Progenitor cell of endocrine pancreas (in vitro differentiated cells): ENCODE data around the gene MR1. TPM values are rescaled to one million over a fixed set of nuclear protein-coding genes. Genes with fewer than 3 reads are reported as not detected.

Experiments
- DNase-seq: peaks from one replicate; pipeline ENCODE4 v3.0.0; 2021; ENCODE audit warnings: low spot score; ENCODE audit not compliant: unreplicated experiment
- H3K27ac Mint-ChIP-seq: 2 replicates; pipeline ENCODE4 v1.8.0; 2021; ENCODE audit warnings: mild to moderate bottlenecking, moderate library complexity, mixed read lengths
- H3K27me3 Mint-ChIP-seq: 2 replicates; pipeline ENCODE4 v1.8.0; 2021; ENCODE audit warnings: mixed read lengths
- H3K36me3 Mint-ChIP-seq: 2 replicates; pipeline ENCODE4 v1.8.0; 2022; ENCODE audit warnings: mixed read lengths; ENCODE audit not compliant: insufficient read depth
- H3K4me1 Mint-ChIP-seq: 2 replicates; pipeline ENCODE4 v1.8.0; 2021; ENCODE audit warnings: low read depth, mixed read lengths
- H3K4me3 Mint-ChIP-seq: 2 replicates; pipeline ENCODE4 v1.8.0; 2021; ENCODE audit warnings: low read depth, mild to moderate bottlenecking, moderate library complexity, mixed read lengths
- H3K9me3 Mint-ChIP-seq: 2 replicates; pipeline ENCODE4 v1.8.0; 2021; ENCODE audit warnings: low read depth, mixed read lengths
- total RNA-seq: library from RNA; stranded (reverse); gene quantifications from 2 replicates; pipeline ENCODE4 v1.2.1, GENCODE V29; 2021
- TF ChIP-seq, protein P1 (sequence below): fragments of 200-600 bp; sonication (generic); IDR thresholded peaks from one replicate; pipeline ENCODE4 v1.5.0; 2021; ENCODE audit warnings: antibody characterized with exemption, mild to moderate bottlenecking; ENCODE audit not compliant: unreplicated experiment

The MR1 gene
- total RNA-seq, 1 donor from 2014 or later: 0.57 TPM

DNA sequence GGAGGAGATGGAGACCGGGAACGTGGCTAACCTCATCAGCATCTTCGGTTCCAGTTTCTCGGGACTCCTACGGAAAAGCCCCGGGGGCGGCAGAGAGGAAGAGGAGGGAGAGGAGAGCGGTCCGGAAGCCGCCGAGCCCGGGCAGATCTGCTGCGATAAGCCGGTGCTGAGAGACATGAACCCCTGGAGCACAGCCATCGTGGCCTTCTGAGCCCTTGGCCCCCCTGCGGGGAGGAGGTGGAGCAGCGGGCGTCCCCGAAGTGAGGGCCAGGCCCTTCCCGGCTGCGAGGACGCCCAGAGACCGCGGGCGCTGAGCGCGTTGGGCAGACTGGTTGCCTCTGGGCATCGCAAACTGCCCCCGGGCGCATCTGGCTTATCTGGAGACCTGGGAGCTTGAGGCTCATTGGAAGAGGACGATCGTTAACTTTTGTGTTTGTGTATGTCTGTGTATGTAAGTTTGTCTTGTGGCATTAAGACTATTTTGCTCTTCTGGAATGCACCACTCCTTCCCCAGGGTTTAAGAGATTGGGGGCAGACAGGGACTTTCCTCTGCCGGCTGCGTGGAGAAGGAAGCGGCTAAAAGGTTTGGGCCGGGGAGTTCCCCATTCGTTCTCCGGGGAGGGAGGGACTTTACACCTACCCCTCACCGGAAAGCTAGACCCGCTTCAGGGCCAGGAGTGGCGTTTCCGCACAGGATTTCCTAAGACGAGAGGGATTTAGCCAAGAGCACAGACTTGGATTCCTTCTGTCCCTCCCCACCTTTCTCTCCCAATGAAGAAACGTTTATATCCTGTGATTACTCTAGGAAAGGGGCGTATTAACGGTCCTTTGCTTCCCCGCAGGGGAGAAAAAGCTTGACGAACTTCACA, 56.1 kb downstream of the MR1 start:
- DNase-seq: peak; percentile 33
- no peaks in the 10 kb centered on the region for H3K36me3 Mint-ChIP-seq
- H3K27me3 Mint-ChIP-seq: peaks cover 70% of the 10 kb centered on the region
- H3K4me1 Mint-ChIP-seq: peaks cover 16% of the 10 kb centered on the region
- no peaks in the 10 kb centered on the region for H3K9me3 Mint-ChIP-seq
- TF ChIP-seq, protein P1, sequence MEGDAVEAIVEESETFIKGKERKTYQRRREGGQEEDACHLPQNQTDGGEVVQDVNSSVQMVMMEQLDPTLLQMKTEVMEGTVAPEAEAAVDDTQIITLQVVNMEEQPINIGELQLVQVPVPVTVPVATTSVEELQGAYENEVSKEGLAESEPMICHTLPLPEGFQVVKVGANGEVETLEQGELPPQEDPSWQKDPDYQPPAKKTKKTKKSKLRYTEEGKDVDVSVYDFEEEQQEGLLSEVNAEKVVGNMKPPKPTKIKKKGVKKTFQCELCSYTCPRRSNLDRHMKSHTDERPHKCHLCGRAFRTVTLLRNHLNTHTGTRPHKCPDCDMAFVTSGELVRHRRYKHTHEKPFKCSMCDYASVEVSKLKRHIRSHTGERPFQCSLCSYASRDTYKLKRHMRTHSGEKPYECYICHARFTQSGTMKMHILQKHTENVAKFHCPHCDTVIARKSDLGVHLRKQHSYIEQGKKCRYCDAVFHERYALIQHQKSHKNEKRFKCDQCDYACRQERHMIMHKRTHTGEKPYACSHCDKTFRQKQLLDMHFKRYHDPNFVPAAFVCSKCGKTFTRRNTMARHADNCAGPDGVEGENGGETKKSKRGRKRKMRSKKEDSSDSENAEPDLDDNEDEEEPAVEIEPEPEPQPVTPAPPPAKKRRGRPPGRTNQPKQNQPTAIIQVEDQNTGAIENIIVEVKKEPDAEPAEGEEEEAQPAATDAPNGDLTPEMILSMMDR: peak; percentile 10
- peak overlapping the region; percentile 86 for H3K4me3 Mint-ChIP-seq
- peak overlapping the region; percentile 88 for H3K27ac Mint-ChIP-seq

DNA sequence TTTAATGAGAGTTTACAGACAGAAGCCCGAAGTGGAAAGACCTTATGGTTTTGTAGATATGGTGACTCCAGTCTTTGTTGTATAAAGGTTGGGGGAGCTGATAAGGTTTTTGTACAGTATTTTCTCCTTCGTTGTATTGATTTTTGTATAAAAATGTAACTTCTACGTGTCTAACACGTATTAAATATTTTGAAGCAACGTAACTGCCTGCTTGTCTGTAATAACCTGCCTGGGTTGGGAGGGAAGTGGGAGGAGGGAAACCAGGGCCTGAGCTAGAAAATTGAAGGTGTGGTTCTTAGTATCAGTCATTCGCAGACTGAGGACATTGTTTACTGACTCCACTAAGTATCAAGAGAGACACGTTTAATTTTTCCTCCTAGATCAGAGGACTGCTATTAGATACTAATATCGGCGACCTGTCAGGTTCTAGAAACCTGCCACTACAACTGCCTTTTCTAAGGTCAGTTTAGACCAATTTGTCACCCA, 56.9 kb downstream of the MR1 start:
- Mint-ChIP-seq H3K27ac (peak overlapping the region; percentile 71), H3K4me1 (peaks cover 18% of the 10 kb centered on the region)

DNA sequence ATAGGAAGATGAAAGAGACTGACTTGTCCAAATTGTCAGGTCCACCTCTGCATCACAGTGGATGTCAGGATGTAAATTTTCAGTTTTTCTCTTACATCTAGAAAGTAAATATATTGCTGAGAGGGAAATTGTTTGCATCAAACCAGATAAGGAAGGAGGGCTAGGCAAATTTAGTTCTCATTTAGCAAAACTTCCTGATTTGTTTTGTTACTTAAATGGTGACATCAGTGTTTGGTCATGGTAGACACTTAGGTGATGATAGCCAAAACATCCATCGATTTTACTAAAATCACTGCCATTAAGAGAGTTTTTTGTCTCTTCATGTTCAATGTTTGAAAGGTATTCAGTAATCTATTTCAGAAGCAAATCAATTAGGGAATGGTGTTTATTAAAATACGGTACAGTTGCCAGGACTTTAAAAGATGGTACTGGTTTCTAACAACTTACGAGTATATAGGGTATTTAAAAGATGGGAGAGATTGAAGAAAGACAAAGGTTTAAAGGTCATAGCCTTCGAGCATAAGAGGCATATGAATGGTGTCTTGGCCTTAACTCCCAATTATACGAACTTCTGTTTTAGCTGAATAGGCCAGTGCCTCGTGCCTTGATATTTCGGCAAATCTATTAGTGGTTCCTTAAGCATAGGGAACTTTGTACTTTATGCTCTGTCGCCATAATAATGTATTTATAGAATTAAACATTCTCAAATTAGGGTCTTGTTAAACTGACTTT, 57.7 kb downstream of the MR1 start:
- TF ChIP-seq, protein P1: no peak
- Mint-ChIP-seq H3K4me1 (peaks cover 23% of the 10 kb centered on the region), H3K27ac (no peak overlapping the region), H3K36me3 (no peaks in the 10 kb centered on the region), H3K9me3 (no peaks in the 10 kb centered on the region), H3K27me3 (peaks cover 75% of the 10 kb centered on the region), H3K4me3 (no peak overlapping the region)
- DNase-seq: no peak

More for the DNA sequence above, 56.9 kb downstream of the MR1 start:
- Mint-ChIP-seq H3K36me3 (no peaks in the 10 kb centered on the region), H3K4me3 (peak overlapping the region; percentile 86), H3K27me3 (peaks cover 75% of the 10 kb centered on the region), H3K9me3 (no peaks in the 10 kb centered on the region)
- DNase-seq: no peak
- TF ChIP-seq, protein P1: no peak

DNA sequence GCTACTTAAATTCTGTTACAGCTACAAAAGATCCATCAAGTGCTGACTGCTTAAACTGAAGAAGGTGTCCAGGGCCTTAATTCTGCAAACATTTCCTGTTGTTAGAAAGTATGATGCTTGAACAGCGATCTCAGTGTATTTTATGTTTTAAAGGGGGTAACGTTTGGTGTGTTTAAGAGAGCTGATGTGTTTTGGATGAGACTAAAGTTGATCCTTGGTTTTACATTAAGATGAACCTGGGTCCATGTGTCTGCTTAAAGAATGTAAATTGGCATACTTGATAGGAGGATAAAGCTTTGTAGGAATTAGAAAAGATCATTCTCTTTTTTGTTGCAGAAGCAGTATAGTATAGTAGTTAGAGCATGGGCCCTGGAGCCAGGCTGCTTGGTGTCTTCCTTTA, 58.3 kb downstream of the MR1 start:
- no peak overlapping the region for H3K4me3 Mint-ChIP-seq
- TF ChIP-seq, protein P1: no peak
- H3K27ac Mint-ChIP-seq: no peak overlapping the region
- peaks cover 70% of the 10 kb centered on the region for H3K27me3 Mint-ChIP-seq
- DNase-seq: no peak
- H3K36me3 Mint-ChIP-seq: no peaks in the 10 kb centered on the region
- H3K4me1 Mint-ChIP-seq: peaks cover 26% of the 10 kb centered on the region
- H3K9me3 Mint-ChIP-seq: no peaks in the 10 kb centered on the region

DNA sequence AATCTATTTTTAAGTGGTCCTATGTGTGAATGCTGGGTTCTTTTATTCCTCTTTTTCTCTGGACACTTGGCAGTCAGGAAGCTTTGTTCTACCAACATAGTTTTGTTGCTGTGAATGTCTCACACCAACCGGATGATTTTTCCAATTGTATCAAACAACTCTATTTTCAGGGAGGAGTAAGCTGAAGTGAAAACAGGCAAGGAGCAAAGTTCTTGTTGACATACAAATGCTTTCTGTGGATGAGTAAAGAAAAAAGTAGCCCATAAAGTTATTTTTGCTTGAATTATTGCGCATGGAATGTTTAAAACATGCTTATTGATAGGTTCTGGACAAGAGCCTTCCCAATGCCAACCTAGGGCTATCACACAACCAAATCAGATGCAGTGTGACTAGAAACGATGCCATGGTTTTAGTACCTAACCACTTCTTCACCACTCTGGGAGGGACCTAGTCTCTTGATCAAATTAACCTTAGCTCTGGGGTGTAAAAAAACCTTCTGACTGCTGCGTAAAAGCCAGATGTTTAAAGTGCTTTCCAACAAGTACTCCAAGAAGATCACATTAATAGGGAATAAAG, 59.2 kb downstream of the MR1 start:
- DNase-seq: no peak

More for the DNA sequence above, 59.2 kb downstream of the MR1 start:
- TF ChIP-seq, protein P1: no peak
- H3K4me1 Mint-ChIP-seq: peaks cover 35% of the 10 kb centered on the region
- no peak overlapping the region for H3K4me3 Mint-ChIP-seq
- no peaks in the 10 kb centered on the region for H3K9me3 Mint-ChIP-seq
- no peak overlapping the region for H3K27ac Mint-ChIP-seq
- no peaks in the 10 kb centered on the region for H3K36me3 Mint-ChIP-seq
- H3K27me3 Mint-ChIP-seq: peaks cover 61% of the 10 kb centered on the region
